ENCODE results near the gene GFOD1. TPM values are rescaled to one million over a fixed set of nuclear protein-coding genes. Genes with fewer than 3 reads are reported as not detected.

GFOD1 gene
- total and polyA plus RNA-seq, 10 of the 15 experiments (the other 5 are each of a cell fraction or from before 2014, with no cell fraction given): 6.5 to 41.4 (median 16.0) TPM

GRCh38 chr6:13454286-13455221, 32.8 kb downstream of the GFOD1 start:
- DNase-seq (ENCODE audit: low read depth, low spot score) (peak; percentile 56), ATAC-seq (peak; percentile 74), FAIRE-seq (no peak)
- ChIA-PET SMC1A (ENCODE audit: uncharacterized antibody, unreplicated experiment) (interaction anchor here (0.7 to 11.4 kb wide), 26 partner anchors 10 to 309 kb away, joined by 3 to 179 read pairs (median 12); partner anchors contain the start of gene SIRT5), CTCF (interaction anchor here (0.6 to 6.7 kb wide), 33 partner anchors 9 to 665 kb away, joined by 3 to 75 read pairs (median 5); partner anchors contain the start of genes NOL7 and SIRT5), POLR2A (interaction anchor here (0.5 to 4.9 kb wide), 15 partner anchors 10 to 1783 kb away, joined by 3 to 21 read pairs (median 7); partner anchors contain the start of genes GFOD1 and SIRT5), RAD21 (ENCODE audit: unreplicated experiment) (interaction anchor here (0.7 to 6.5 kb wide), 26 partner anchors 9 to 170 kb away, joined by 3 to 98 read pairs (median 5); partner anchors contain the start of genes GFOD1 and SIRT5)
- Histone ChIP-seq H3K9ac (ENCODE audit: control insufficient read depth, insufficient read depth, low read length) (peak overlapping the region; percentile 35), H4K20me1 (ENCODE audit: control insufficient read depth, insufficient read depth) (no peaks in the 10 kb centered on the region), H3K4me3 (no peak overlapping the region), H2AFZ (ENCODE audit: control insufficient read depth, low read depth, low read length) (no peak overlapping the region), H3K27ac (ENCODE audit: control insufficient read depth, insufficient read depth) (peak overlapping the region; percentile 71), H3K9me3 (replicated peaks; ENCODE audit: control insufficient read depth, insufficient read depth, low read length) (peaks cover 5% of the 10 kb centered on the region; the same call in 1 of the 3 replicates), H3K4me1 (ENCODE audit: control insufficient read depth, insufficient read depth, low read length) (peaks cover 48% of the 10 kb centered on the region), H3K79me2 (ENCODE audit: control insufficient read depth, insufficient read depth, low read length) (peaks cover 54% of the 10 kb centered on the region), H3K36me3 (ENCODE audit: control insufficient read depth in 2 of 2, insufficient read depth in 2 of 2, low read length in 1 of 2) (peaks cover 12 to 24% of the 10 kb centered on the region in 2 experiments), H3K4me2 (ENCODE audit: control insufficient read depth, insufficient read depth) (peak overlapping the region; percentile 58), H3K27me3 (replicated peaks in 1 of 2; ENCODE audit: control insufficient read depth in 2 of 2, insufficient read depth in 2 of 2, low read length in 1 of 2) (no peaks in the 10 kb centered on the region)
- BruUV-seq (replicated peaks): TSS peak; percentile 98
- WGBS (ENCODE audit: insufficient coverage, insufficient replicate concordance, low lambda C conversion rate, missing lambda C conversion rate): 35% methylated on average over 11 of the region's 11 CpGs
- in situ Hi-C loops (cut with MboI): no loop called here
- intact Hi-C loops (cut with micrococcal nuclease; ENCODE audit: unreplicated experiment): loop anchor here (1.0 to 5.0 kb wide), 3 partner anchors 23 to 121 kb away; no protein-coding TSS in a partner anchor
- TF ChIP-seq BCL3 (IDR thresholded peaks at IDR 0.05; ENCODE audit: borderline replicate concordance, insufficient read depth, low read depth, low read length, poor library complexity, severe bottlenecking) (no peak), STAT1 (conservative IDR thresholded peaks at IDR 0.05) (no peak), JUND (IDR thresholded peaks at IDR 0.05; ENCODE audit: low read depth, low read length) (peak; percentile 16; the same call in 1 of the 2 replicates), RAD51 (IDR thresholded peaks at IDR 0.05) (peak; percentile 67), RAD21 (IDR thresholded peaks at IDR 0.05; ENCODE audit: insufficient read depth, low read depth, low read length) (peak; percentile 64), IRF5 (IDR thresholded peaks at IDR 0.05; ENCODE audit: borderline replicate concordance) (peak; percentile 50; the same call in 1 of the 2 replicates), POLR2AphosphoS5 (IDR thresholded peaks at IDR 0.05; ENCODE audit: low read length) (0 out of 2 replicates have a peak, but pooled peaks have one; percentile 33), TBL1XR1 (IDR thresholded peaks at IDR 0.05; ENCODE audit: low read depth, low read length) (peak; percentile 55; the same call in 1 of the 2 replicates), SIX5 (IDR thresholded peaks at IDR 0.05; ENCODE audit: low read depth, low read length, severe bottlenecking) (no peak), SMC3 (IDR thresholded peaks at IDR 0.05; ENCODE audit: borderline replicate concordance, low read length) (peak; percentile 51; the same call in 1 of the 2 replicates), IKZF2 (IDR thresholded peaks at IDR 0.05) (peak; percentile 90 to 93), ZNF274 (IDR thresholded peaks at IDR 0.05; ENCODE audit: insufficient read depth, insufficient read length) (no peak), SIN3A (IDR thresholded peaks at IDR 0.05; ENCODE audit: low read depth, low read length) (0 out of 2 replicates have a peak, but pooled peaks have one; percentile 28), EP300 (IDR thresholded peaks at IDR 0.05; ENCODE audit: borderline replicate concordance in 1 of 2, control insufficient read depth in 1 of 2, low read depth in 2 of 2, low read length in 2 of 2) (no peak), USF2 (IDR thresholded peaks at IDR 0.05; ENCODE audit: borderline replicate concordance, low read depth, low read length) (no peak), POU2F2 (IDR thresholded peaks at IDR 0.05; ENCODE audit: borderline replicate concordance, low read depth, low read length) (0 out of 3 replicates have a peak, but pooled peaks have one; percentile 14), HCFC1 (IDR thresholded peaks at IDR 0.05; ENCODE audit: low read length) (no peak), FOXM1 (IDR thresholded peaks at IDR 0.05; ENCODE audit: low read depth, low read length) (no peak; the same call in 1 of the 2 replicates), FOXK2 (IDR thresholded peaks at IDR 0.05) (no peak)

Measured in GM12878 (cell line).